Measurements from ENCODE around the gene GRK7. TPM values are rescaled to one million over a fixed set of nuclear protein-coding genes. Genes with fewer than 3 reads are reported as not detected.

The GRK7 gene
- total and polyA plus RNA-seq, 9 of the 15 experiments (the other 6 are each of a cell fraction or from before 2014, with no cell fraction given): 0.01 to 0.08 (median 0.04) TPM; not detected in 3

- peak; percentile 84 for TF ChIP-seq RAD51 (IDR thresholded peaks at IDR 0.05; ENCODE audit: borderline replicate concordance, low read depth)
- no peak for TF ChIP-seq BRD9 (IDR thresholded peaks at IDR 0.05; ENCODE audit: low read depth, partially characterized antibody)
- TF ChIP-seq REST (IDR thresholded peaks at IDR 0.05; ENCODE audit: borderline replicate concordance): 0 out of 2 replicates have a peak, but pooled peaks have one; percentile 21
- no peak for TF ChIP-seq REST (CRISPR knock-in tag; IDR thresholded peaks at IDR 0.05; ENCODE audit: low read depth)
- peak; percentile 33 for TF ChIP-seq NFYB (IDR thresholded peaks at IDR 0.05; ENCODE audit: extremely low read depth, insufficient read length)
- TF ChIP-seq RBM25 (IDR thresholded peaks at IDR 0.05; ENCODE audit: low read depth, low read length, severe bottlenecking): peak; percentile 20
- no peak for TF ChIP-seq ZBTB40 (IDR thresholded peaks at IDR 0.05)
- no peak for TF ChIP-seq ZBTB40 (CRISPR knock-in tag; IDR thresholded peaks at IDR 0.05)
- peak; percentile 92 for TF ChIP-seq USF2 (CRISPR knock-in tag; IDR thresholded peaks at IDR 0.05)
- TF ChIP-seq CC2D1A (IDR thresholded peaks at IDR 0.05): peak; percentile 84
- no peak for TF ChIP-seq ZNF121 (CRISPR knock-in tag; conservative IDR thresholded peaks at IDR 0.05)
Measured at GRCh38 chr3:141789281-141789680, 26.1 kb downstream of the GRK7 start (continued).

Data from K562 (cell line).